Transverse colon (tissue), 4 donors: ENCODE results near the gene ST6GAL1. TPM values are rescaled to one million over a fixed set of nuclear protein-coding genes. Genes with fewer than 3 reads are reported as not detected.
"Not testable (repeated sequence)": the region's sequence is repeated elsewhere in the genome, so short reads cannot be mapped to it uniquely, and the experiment has no call there.

Source experiments
- DNase-seq: peaks from one replicate; pipeline ENCODE4 v3.0.0-alpha.2; 2019
- H3K27ac ChIP-seq, 4 donors: fragments of 200-600 bp; sonication (generic); 2 replicates each; pipeline ENCODE4 v1.5.1; 2016 to 2018; ENCODE audit warnings: inconsistent platforms in 4 of 4
- H3K27me3 ChIP-seq: fragments of 200-600 bp; sonication (generic); 2 replicates; pipeline ENCODE4 v1.5.1; 2017; ENCODE audit warnings: inconsistent platforms
- H3K36me3 ChIP-seq, 4 donors: fragments of 200-600 bp; sonication (generic); 2 replicates each; pipeline ENCODE4 v1.5.1; 2017 to 2019; ENCODE audit warnings: inconsistent platforms in 4 of 4
- H3K4me1 ChIP-seq, 4 donors: fragments of 200-600 bp; sonication (generic); 2 replicates each; pipeline ENCODE4 v1.5.1; 2017 to 2020; ENCODE audit warnings: inconsistent platforms in 4 of 4
- H3K4me3 ChIP-seq, 4 donors: fragments of 200-600 bp; sonication (generic); 1 replicate in 1 of 4; 2 replicates in 3 of 4; pipeline versions ENCODE4 v1.5.1 to v1.6.1; 2017 to 2019; ENCODE audit warnings: inconsistent platforms in 4 of 4
- H3K9me3 ChIP-seq, 2 donors: fragments of 200-600 bp; sonication (generic); 2 replicates each; pipeline ENCODE4 v1.5.1; 2017 to 2019; ENCODE audit warnings: inconsistent platforms in 2 of 2
- EP300 ChIP-seq: sonication (generic); formaldehyde crosslinking; IDR thresholded peaks from one replicate; pipeline ENCODE4 v1.6.1; 2017; ENCODE audit warnings: antibody characterized with exemption, low read depth
- POLR2A ChIP-seq: fragments of 450-650 bp; IDR thresholded peaks from one replicate; pipeline ENCODE4 v1.6.1; 2016; ENCODE audit warnings: antibody characterized with exemption, mild to moderate bottlenecking, moderate library complexity
- POLR2AphosphoS5 ChIP-seq, 3 donors: sonication (generic); formaldehyde crosslinking; IDR thresholded peaks; one replicate each; pipeline ENCODE4 v1.6.1; 2016; ENCODE audit warnings: antibody characterized with exemption in 3 of 3
- WGBS, 2 donors: methylation state at CpG; one replicate each; pipeline ENCODE4 v1.1.5; 2018; ENCODE audit warnings: low coverage in 1 of 2; 5-methylcytosine and 5-hydroxymethylcytosine counted together
- in situ Hi-C, 4 donors: fragments of 200-750 bp; cut with MboI; loops; one replicate each; pipeline versions ENCODE4 v1.15.0 to v1.15.1; 2017; ENCODE audit warnings: low sequenced_read_pairs in 3 of 4, low pct_ligation_motif_present in 1 of 4, low pct_unique_long_range_greater_than_20kb in 1 of 4
- intact Hi-C: fragments of 100-400 bp; cut with DNase I; formaldehyde crosslinking; loops from one replicate; pipeline ENCODE4 v1.15.1; 2023; ENCODE audit warnings: low total_unique reads
- total RNA-seq, 4 donors: library from RNA; depleted of rRNA; stranded (reverse); fragments of >200 nt; gene quantifications; one replicate each; pipeline ENCODE4 v1.1.0, GENCODE V29; 2016
- TF ChIP-seq, protein P1 (sequence below), 5 experiments: fragments of 200-600 bp in 3 of 5; fragments of 450-650 bp in 2 of 5; sonication (generic) in 3 of 5; IDR thresholded peaks; 1 replicate in 2 of 5; 2 replicates in 3 of 5; pipeline ENCODE4 v1.5.1; 2016 to 2017; ENCODE audit warnings: antibody characterized with exemption in 5 of 5, inconsistent platforms in 3 of 5, mild to moderate bottlenecking in 2 of 5, moderate library complexity in 1 of 5

Gene ST6GAL1
- total RNA-seq, 4 donors from 2014 or later, result 22.4 to 50.5 (median 31.2) TPM

DNA sequence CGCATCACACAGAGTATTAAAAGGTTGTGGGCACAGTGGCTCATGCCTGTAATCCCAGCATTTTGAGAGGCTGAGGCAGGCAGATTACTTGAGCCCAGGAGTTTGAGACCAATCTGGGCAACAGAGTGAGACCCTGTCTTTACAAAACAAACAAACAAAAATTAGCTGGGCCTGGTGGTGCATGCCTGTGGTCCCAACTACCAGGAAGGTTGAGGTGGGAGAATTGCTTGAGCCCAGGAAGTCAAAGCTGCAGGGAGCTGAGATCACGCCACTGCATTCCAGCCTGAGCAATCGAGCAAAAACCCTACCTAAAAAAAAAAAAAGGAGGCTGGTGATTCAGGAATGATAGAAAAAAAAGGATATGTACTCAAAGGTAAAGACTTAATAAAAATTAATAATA, 28.2 kb upstream of the ST6GAL1 start:
- no peaks in the 10 kb centered on the region for H3K36me3 ChIP-seq
- TF ChIP-seq EP300 (no peak), POLR2AphosphoS5 (IDR thresholded peaks at IDR 0.05) (no peak), POLR2A (no peak)
- TF ChIP-seq, protein P1, sequence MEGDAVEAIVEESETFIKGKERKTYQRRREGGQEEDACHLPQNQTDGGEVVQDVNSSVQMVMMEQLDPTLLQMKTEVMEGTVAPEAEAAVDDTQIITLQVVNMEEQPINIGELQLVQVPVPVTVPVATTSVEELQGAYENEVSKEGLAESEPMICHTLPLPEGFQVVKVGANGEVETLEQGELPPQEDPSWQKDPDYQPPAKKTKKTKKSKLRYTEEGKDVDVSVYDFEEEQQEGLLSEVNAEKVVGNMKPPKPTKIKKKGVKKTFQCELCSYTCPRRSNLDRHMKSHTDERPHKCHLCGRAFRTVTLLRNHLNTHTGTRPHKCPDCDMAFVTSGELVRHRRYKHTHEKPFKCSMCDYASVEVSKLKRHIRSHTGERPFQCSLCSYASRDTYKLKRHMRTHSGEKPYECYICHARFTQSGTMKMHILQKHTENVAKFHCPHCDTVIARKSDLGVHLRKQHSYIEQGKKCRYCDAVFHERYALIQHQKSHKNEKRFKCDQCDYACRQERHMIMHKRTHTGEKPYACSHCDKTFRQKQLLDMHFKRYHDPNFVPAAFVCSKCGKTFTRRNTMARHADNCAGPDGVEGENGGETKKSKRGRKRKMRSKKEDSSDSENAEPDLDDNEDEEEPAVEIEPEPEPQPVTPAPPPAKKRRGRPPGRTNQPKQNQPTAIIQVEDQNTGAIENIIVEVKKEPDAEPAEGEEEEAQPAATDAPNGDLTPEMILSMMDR (IDR thresholded peaks at IDR 0.05), result no peak
- no peak for DNase-seq
- no peak overlapping the region for H3K27ac ChIP-seq
- 46 to 72% methylated on average over 1 to 3 of the region's 3 CpGs for WGBS, 2 donors
- H3K4me3 ChIP-seq, result no peak overlapping the region
- in situ Hi-C loops, result no loop called here
- H3K9me3 ChIP-seq, result no peaks in the 10 kb centered on the region
- intact Hi-C loops, result no loop called here
- no peaks in the 10 kb centered on the region for H3K27me3 ChIP-seq
- no peaks in the 10 kb centered on the region for H3K4me1 ChIP-seq

DNA sequence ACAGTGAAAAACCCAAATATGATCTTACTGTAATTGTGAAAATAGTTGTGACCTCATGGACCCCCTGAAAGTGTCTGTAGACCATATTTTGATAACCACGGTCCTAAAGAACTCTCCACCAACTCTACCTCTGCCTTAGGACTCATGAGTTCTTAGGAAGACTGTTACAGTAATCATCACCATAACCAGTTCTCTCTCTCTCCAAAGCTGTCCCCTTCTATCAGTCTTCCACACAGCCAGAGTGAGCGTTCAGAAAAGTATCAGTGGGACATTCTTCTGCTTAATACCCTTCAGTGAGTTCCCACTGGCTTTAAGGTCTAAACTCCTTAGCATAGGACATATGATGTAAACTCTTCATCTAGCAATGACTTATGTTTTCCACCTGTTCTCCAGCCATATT, 27.6 kb upstream of the ST6GAL1 start:
- H3K27ac ChIP-seq, result no peak overlapping the region
- no peak overlapping the region for H3K4me3 ChIP-seq
- intact Hi-C loops, result no loop called here
- WGBS, 2 donors, result 81 to 88% methylated on average over 2 of the region's 2 CpGs
- no peak for TF ChIP-seq POLR2AphosphoS5 (IDR thresholded peaks at IDR 0.05)
- no peak for TF ChIP-seq EP300
- TF ChIP-seq POLR2A, result no peak
- TF ChIP-seq, protein P1 (IDR thresholded peaks at IDR 0.05), result no peak
- no peaks in the 10 kb centered on the region for H3K36me3 ChIP-seq
- no peaks in the 10 kb centered on the region for H3K4me1 ChIP-seq
- no peaks in the 10 kb centered on the region for H3K9me3 ChIP-seq
- no peaks in the 10 kb centered on the region for H3K27me3 ChIP-seq
- in situ Hi-C loops, result no loop called here
- no peak for DNase-seq

DNA sequence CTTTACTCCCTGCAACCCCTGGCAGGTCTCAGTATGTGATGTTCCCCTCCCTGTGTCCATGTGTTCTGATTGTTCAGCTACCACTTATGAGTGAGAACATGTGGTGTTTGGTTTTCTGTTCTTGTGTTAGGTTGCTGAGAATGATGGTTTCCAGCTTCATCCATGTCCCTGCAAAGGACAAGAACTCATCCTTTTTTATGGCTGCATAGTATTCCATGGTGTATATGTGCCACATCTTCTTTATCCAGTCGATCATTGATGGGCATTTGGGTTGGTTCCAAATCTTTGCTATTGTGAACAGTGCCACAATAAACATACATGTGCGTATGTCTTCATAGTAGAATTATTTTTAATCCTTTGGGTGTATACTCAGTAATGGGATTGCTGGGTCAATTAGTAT, 26.6 kb upstream of the ST6GAL1 start:
- in situ Hi-C loops, intact Hi-C loops: not testable (repeated sequence)

DNA sequence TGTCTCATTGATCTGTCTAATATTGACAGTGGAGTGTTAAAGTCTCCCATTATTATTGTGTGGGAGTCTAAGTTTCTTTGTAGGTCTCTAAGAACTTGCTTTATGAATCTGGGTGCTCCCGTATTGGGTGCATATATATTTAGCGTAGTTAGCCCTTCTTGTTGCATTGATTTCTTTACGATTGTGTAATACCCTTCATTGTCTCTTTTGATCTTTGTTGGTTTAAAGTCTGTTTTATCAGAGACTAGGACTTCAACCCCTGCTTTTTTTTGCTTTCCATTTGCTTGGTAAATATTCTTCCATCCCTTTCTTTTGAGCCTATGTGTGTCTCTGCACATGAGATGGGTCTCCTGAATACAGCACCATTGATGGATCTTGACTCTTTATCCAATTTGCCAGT, 23.3 kb upstream of the ST6GAL1 start:
- H3K27me3 ChIP-seq, H3K4me3 ChIP-seq, in situ Hi-C loops, H3K9me3 ChIP-seq, H3K4me1 ChIP-seq, H3K27ac ChIP-seq, intact Hi-C loops, H3K36me3 ChIP-seq, DNase-seq: not testable (repeated sequence)
- 69 to 75% methylated on average over 2 to 3 of the region's 3 CpGs for WGBS, 2 donors

More for the DNA sequence above, 26.6 kb upstream of the ST6GAL1 start:
- not testable (repeated sequence) for H3K4me1 ChIP-seq, DNase-seq, H3K27ac ChIP-seq, H3K4me3 ChIP-seq, H3K36me3 ChIP-seq, H3K27me3 ChIP-seq, H3K9me3 ChIP-seq
- WGBS, 2 donors, result 90 to 94% methylated on average over 2 of the region's 2 CpGs

DNA sequence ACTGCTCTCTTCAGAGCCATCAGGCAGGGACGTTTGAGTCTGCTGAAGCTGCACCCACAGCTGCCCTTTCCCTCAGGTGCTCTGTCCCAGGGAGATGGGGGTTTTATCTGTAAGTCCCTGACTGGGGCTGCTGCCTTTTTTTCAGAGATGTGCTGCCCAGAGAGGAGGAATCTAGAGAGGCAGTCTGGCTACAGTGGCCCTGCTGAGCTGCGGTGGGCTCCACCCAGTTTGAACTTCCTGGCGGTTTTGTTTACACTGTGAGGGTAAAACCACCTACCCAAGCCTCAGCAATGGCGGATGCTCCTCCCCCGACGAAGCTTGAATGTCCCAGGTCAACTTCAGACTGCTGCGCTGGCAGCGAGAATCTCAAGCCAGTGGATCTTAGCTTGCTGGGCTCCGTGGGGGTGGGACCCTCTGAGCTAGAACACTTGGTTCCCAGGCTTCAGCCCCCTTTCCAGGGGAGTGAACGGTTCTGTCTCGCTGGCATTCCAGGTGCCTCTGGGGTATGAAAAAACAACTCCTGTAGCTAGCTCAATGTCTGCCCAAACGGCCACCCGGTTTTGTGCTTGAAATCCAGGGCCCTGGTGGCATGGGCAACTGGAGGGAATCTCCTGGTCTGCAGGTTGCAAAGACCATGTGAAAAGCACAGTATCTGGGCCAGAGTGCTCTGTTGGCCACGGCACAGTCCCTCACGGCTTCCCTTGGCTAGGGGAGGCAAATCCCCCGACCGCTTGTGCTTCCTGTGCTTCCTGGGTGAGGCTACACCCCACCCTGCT, 21.1 kb upstream of the ST6GAL1 start:
- peaks cover 0 to 3% (median 0%) of the 10 kb centered on the region in 4 donors for H3K4me1 ChIP-seq
- H3K9me3 ChIP-seq, result no peaks in the 10 kb centered on the region
- TF ChIP-seq, protein P1 (IDR thresholded peaks at IDR 0.05), result no peak
- TF ChIP-seq EP300 (no peak), POLR2AphosphoS5 (IDR thresholded peaks at IDR 0.05) (no peak), POLR2A (no peak)
- intact Hi-C loops (no loop called here), in situ Hi-C loops (no loop called here)
- peak overlapping the region in 2 of 4 donors; percentile 5 to 24 for H3K27ac ChIP-seq
- no peaks in the 10 kb centered on the region for H3K27me3 ChIP-seq
- peak; percentile 73 for DNase-seq
- H3K36me3 ChIP-seq, result no peaks in the 10 kb centered on the region
- no peak overlapping the region for H3K4me3 ChIP-seq
- WGBS, 2 donors, result 0 to 64% methylated on average over 2 to 16 of the region's 17 CpGs
